OCI-LY7 (cell line): ENCODE data around the gene SIVA1.

Experiments
- EZH2phosphoT487 ChIP-seq: fragments of 200-600 bp; sonication (generic); IDR thresholded peaks from 2 replicates; pipeline ENCODE4 v1.6.1; 2018; ENCODE audit warnings: low read depth, borderline replicate concordance, mild to moderate bottlenecking, mixed run types, antibody characterized with exemption, low read length, moderate library complexity, mixed read lengths
- TF ChIP-seq, protein P1 (sequence below): fragments of 200-600 bp; sonication (generic); conservative IDR thresholded peaks from 2 replicates; pipeline ENCODE4 v1.5.1; 2014; ENCODE audit warnings: mild to moderate bottlenecking, antibody characterized with exemption, low read length, moderate library complexity, mixed read lengths

DNA sequence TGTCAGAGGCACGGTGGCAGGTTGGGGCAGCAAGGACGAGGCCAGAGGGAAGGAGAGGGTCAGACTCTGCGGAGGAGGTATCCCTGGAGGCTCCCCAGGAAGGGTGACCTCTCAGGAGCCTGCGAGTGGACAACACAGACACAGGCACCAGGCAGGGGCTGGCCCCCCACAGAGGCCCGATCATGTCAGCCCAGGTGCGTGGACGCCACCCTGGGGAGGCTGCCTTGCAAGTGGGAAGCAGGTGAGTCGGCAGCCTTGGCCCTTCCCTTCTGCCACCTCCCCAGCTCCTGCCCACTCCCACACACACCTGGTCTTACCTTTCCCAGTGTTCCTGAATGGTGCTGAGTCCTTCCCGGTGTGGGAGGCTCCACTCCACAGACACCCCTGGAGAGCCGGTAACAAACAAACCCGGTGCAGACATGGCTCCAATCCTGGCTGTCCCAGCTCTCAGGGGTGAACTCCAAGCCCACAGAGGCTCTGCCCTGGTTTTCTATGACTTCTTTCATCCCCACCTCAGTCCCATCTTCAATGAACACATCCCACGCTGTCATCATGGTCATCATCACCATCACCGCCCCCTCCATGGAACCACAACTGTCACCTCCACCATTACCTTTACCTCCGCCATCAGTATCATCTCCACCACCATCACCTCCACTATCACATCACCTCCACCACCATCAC, 53.1 kb downstream of the SIVA1 start:
- TF ChIP-seq, protein P1, sequence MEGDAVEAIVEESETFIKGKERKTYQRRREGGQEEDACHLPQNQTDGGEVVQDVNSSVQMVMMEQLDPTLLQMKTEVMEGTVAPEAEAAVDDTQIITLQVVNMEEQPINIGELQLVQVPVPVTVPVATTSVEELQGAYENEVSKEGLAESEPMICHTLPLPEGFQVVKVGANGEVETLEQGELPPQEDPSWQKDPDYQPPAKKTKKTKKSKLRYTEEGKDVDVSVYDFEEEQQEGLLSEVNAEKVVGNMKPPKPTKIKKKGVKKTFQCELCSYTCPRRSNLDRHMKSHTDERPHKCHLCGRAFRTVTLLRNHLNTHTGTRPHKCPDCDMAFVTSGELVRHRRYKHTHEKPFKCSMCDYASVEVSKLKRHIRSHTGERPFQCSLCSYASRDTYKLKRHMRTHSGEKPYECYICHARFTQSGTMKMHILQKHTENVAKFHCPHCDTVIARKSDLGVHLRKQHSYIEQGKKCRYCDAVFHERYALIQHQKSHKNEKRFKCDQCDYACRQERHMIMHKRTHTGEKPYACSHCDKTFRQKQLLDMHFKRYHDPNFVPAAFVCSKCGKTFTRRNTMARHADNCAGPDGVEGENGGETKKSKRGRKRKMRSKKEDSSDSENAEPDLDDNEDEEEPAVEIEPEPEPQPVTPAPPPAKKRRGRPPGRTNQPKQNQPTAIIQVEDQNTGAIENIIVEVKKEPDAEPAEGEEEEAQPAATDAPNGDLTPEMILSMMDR: no peak
- TF ChIP-seq EZH2phosphoT487: no peak
